ENCODE data around the gene MUC4.
"Not testable (repeated sequence)": the region's sequence is repeated elsewhere in the genome, so short reads cannot be mapped to it uniquely, and the experiment has no call there.

Gene MUC4

DNA sequence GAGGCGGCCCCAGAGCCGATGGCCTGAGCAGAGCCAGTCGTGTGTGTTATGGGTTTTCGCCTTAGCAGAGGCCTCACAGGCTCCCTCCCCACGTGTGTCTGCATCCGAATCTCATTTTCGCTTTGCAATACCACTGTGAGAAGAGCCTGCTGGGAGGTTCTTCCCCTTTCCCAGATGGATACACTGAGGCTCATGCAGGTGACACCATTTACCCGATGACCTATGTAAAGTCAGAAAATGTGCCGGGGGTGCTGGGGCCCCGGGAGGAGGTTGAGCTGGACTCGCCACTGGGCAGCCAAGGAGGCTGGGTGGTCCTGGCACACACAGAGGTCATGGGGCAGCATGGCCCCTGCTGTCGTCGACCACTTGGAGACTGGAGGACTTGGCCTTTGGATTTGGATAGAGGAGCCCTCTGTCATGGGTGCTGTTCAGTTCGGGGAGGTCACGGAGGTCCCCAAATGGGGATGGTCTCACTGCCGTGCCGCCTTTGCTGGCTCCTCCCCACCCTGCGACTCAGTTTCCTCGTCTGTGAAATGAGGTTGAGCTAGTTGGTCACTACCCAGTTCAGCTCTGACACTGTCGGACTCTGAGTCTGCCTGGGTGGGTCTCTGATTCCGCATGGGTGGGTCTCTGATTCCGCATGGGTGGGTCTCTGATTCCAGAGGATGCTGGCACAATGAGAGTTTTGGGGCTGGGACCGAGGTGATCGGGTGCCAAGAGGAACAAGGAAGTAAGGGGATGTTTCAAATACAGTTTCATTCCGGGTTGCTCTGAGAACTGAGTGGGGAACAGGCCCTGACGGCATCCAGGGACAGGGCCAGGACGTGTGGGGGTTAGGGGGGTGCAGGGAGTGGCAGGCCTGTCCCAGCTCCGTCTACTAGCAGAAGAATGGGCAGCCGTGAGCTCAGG lies 23.2 kb upstream of the MUC4 start:
- FAIRE-seq: no peak

GRCh38 chr3:195829897-195830254 lies 18.1 kb upstream of the MUC4 start:
- no peak for FAIRE-seq

GRCh38 chr3:195828762-195829161 lies 17.0 kb upstream of the MUC4 start:
- no peak for FAIRE-seq

- no peak for FAIRE-seq
Measured at GRCh38 chr3:195825857-195826804, 14.4 kb upstream of the MUC4 start.

DNA sequence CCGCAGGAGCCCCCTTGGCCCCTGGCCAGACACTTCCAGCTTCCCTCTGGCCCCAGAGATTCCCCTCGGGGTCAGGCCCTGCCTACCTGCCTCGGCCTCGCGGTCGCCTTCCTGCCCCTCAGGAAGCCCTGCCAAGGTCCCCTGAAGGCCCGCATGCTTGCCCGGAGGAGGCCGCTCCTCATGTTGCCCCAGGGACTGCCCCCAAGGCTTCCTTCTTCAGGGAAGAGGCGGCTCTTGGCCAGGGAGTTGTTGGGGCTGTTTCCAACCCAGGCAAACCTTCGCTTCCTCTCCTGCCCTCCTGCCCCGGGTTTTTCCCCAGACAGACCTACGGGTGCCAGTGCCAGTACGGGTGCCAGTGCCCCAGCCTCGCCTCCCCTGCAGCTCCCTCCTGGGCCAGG lies 13.5 kb upstream of the MUC4 start:
- FAIRE-seq: no peak

DNA sequence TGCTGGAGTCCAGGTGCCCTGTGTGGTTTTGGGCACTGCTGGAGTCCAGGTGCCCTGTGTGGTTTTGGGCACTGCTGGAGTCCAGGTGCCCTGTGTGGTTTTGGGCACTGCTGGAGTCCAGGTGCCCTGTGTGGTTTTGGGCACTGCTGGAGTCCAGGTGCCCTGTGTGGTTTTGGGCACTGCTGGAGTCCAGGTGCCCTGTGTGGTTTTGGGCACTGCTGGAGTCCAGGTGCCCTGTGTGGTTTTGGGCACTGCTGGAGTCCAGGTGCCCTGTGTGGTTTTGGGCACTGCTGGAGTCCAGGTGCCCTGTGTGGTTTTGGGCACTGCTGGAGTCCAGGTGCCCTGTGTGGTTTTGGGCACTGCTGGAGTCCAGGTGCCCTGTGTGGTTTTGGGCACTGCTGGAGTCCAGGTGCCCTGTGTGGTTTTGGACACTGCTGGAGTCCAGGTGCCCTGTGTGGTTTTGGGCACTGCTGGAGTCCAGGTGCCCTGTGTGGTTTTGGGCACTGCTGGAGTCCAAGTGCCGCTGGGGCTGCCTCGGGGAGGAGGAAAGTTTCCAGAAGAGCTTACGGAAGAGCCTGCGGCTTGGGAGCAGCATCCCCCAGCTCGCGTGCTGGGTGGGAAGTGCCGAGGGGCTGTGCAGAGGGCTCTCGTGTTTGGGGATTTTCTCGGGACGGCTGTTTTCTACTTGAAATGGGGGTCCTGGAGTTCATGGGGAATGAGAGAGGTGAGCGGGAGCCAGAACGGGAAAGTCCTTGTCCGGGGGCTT lies 12.9 kb upstream of the MUC4 start:
- FAIRE-seq: not testable (repeated sequence)

DNA sequence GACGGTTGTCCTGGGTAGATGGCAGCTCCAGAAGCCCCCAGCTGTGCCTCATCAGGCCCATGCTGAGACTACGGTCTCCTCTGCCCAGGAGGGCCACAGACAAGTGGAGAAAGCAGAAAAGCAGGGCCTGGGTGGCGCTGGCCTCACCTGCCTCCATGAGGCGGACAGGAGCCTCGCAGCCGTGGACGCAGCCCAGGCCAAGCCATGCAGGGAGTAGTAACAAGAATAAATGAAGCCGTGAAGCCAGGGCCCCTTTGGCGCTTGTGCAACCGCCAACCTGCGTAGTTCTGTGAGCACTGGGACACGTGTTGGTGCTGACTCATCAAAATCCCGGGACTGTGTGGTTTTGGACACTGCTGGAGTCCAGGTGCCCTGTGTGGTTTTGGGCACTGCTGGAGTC lies 12.3 kb upstream of the MUC4 start:
- FAIRE-seq: no peak

DNA sequence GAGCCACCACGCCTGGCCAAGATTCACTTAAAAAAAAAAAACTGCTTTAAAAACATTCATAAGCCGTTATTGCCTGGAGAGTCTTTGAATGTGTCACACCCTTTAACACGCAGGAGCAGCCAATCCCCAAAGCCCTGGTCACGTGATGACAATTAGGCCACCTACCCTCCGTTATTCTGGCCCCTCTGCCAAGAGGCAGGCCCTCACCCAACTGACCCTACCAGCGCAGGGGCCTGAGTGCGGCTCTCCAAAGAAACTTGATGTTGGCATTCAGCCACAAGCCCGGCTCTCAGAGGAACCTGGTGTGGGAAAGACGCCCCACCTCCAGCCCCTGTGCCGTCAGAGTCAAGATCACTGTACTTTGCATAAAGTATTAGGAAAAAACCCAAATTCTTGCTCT lies 11.6 kb upstream of the MUC4 start:
- no peak for FAIRE-seq

- FAIRE-seq: no peak
Measured at GRCh38 chr3:195822131-195822696, 10.5 kb upstream of the MUC4 start.

DNA sequence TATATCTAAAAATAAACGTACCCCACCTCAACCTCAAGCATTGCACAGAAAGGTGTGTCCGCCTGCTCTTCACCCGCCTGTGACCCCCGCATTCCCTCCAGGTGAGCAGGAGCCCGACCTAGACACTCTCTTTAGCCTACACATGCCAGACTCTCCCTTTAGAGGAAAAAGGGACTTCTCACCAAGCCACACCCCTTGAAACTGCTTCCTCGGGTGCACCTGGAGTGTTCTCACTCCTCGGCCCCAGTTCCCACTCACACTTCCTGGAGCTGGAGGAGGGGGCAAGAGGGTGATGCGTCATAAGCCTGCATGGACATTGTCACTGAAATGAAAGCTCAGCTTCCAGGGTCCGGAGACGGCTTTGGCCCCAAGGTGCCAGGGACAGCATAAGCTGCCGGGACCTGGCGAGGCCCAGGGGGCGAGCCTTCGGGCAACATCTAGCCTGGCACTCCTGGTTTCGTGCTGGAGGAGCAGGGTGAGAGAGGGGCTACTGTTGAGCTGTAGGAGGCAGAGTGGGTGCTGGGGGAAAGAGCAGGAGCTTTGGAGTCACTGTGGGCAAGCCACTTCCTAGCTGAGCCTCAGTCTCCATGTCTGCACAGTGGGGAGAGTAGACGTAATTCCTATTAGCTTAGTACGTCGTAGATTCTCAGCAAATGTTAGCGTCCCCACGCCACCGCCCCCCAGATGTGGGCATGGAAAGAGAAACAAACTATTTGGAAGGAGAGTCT lies 9.8 kb upstream of the MUC4 start:
- no peak for FAIRE-seq

- FAIRE-seq: no peak
Measured at GRCh38 chr3:195820901-195821300, 9.2 kb upstream of the MUC4 start.

DNA sequence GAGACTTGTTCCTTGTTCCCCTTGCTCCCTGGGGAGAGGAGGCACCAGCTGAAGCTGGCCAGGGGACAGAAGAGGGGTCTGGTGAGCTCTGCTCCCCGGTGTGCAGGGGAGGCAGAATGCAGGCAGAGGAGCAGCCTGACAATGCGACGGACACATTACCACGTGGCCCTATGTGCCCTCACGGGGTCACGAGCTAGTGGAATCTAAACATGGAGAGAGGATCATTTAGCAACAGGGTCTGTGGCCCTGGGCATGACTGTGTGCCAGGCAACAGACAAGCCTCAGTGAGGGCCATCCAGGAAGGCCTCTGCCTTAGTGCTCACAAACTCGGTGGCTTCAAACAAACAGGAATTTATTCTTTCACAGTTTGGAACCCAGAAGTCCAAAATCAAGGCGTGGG lies 8.5 kb upstream of the MUC4 start:
- FAIRE-seq: no peak

DNA sequence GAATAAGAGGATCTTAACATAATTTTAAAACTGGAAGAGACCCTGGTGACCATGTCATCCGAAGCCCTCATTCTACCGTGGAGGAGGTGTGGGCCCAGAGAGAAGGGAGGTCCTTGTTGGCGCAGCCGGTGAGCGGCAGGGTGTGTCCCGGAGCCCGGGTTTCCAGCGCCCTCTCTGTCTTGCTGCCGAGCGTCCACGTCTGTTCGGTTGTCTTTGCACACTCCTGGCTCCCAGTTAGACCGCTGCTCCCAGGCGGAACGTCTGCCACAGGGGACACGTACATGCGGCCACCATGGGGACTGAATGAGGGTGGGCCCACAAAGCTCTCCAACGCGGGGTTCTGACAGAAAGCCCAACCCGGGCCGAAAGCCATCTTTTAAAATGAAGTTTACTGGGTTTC lies 6.6 kb upstream of the MUC4 start:
- no peak for FAIRE-seq

- no peak for FAIRE-seq
Measured at GRCh38 chr3:195817578-195818135, 5.9 kb upstream of the MUC4 start.

- not testable (repeated sequence) for FAIRE-seq
Measured at GRCh38 chr3:195816276-195816913, 4.7 kb upstream of the MUC4 start.

DNA sequence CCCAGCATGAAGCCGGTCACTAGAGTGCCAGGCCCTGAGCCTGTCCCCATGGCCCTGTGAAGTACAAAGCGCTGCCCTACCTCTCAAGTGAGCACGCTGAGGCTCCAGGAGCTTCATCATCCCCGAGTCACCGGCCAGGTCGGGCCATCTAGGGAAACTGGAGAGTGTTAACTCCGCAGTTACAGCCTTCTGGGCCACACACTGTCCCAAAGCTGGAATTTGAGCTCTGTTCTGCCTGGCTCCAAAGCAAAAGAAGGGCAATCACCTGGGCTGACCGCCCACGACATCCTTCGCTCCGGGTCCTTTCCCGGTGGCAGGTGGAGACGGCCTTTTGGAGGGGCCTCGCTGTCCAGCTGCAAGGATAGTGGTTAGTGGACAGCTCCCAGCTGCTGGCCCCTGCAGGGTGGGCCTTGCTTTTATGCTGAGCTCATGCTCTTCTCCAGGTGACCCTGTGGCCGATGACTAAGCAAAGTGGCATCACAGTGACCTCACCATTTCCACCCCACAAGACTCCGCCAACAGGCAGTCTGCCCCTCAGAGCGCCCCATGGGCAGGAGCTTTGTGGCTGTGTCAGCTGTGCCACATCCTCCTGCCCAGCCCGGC lies 3.5 kb upstream of the MUC4 start:
- no peak for FAIRE-seq

DNA sequence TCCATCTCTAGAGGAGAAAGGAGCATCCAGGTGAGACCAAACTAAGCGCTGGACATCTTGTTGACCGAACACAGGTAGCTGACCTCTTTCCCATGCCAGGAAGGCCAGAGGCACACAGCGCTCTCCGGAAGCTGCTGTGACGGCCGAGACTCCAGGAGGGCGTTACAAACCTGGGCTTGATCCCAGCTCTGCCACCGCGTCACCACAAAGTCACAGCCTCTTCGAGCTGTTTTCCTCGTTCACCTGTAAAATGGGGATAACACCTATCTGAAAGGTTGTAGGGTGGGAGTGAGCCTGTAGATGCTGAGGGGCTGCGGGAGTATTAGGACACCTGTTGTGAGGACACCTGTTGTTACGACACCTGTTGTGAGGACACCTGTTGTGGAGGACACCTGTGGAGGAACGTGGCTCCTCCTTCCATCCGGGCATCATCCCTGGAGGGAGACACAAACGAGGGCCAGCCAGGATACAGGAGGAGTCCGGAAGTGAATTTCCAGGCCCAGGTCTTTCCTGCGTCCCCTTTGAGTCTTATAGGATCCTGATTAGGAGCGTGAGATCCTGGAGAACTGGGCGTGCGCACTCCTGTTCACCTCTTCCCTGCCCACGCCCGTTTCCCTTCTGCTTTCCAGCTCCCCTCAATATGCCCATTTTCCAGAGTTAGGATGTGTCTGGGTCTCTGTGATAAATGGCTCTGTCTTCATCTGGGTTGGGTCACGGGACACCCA lies 2.3 kb upstream of the MUC4 start:
- FAIRE-seq: no peak

DNA sequence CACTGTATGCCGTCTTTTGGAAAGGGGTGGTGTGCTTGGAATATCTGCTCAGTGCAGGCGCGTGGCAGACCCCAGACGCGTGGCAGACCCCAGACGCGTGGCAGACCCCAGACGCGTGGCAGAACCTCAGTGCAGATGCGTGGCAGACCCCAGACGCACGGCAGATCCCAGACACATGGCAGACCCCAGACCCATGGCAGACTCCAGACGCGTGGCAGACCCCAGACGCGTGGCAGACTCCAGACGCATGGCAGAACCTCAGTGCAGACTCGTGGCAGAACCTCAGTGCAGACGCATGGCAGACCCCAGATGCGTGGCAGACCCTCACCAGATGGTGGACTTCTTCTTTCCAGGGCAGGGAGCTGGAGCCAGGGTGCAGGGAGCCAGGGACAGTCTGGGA lies 637 bp upstream of the MUC4 start:
- FAIRE-seq: no peak

- no peak for FAIRE-seq
Measured at GRCh38 chr3:195810455-195810845, 1.3 kb downstream of the MUC4 start.

Data from endometrium (tissue), 2 donors.